ENCODE data around the gene MAP2K1. TPM values are rescaled to one million over a fixed set of nuclear protein-coding genes. Genes with fewer than 3 reads are reported as not detected.
"Not testable (repeated sequence)": the region's sequence is repeated elsewhere in the genome, so short reads cannot be mapped to it uniquely, and the experiment has no call there.

MAP2K1 gene
- total and polyA plus RNA-seq, 3 donors from 2014 or later: 26.1 to 29.6 (median 27.6) TPM

GRCh38 chr15:66454143-66454542 is 67.4 kb downstream of the MAP2K1 start:
- Histone ChIP-seq H3K4me3 (no peak overlapping the region), H3K4me1 (no peaks in the 10 kb centered on the region), H3K27me3 (no peaks in the 10 kb centered on the region), H3K27ac (no peak overlapping the region), H3K9me3 (no peaks in the 10 kb centered on the region), H3K36me3 (ENCODE audit: low read depth, missing control alignments) (no peaks in the 10 kb centered on the region)
- WGBS, 2 donors: 93 to 95% methylated on average over 2 of the region's 2 CpGs
- TF ChIP-seq POLR2A (IDR thresholded peaks at IDR 0.05) (no peak), CTCF (IDR thresholded peaks at IDR 0.05) (no peak)
- DNase-seq: no peak
- intact Hi-C loops (cut with DNase I; ENCODE audit: low total_unique reads): no loop called here

- Histone ChIP-seq H3K4me1 (no peaks in the 10 kb centered on the region), H3K27ac (no peak overlapping the region), H3K4me3 (no peak overlapping the region), H3K27me3 (no peaks in the 10 kb centered on the region), H3K36me3 (ENCODE audit: low read depth, missing control alignments) (no peaks in the 10 kb centered on the region), H3K9me3 (no peaks in the 10 kb centered on the region)
- WGBS, 2 donors: 79 to 98% methylated on average over 3 of the region's 3 CpGs
- no peak for DNase-seq
- intact Hi-C loops (cut with DNase I; ENCODE audit: low total_unique reads): no loop called here
- no peak for TF ChIP-seq CTCF (IDR thresholded peaks at IDR 0.05)
- TF ChIP-seq POLR2A (IDR thresholded peaks at IDR 0.05): no peak
These were observed 69.5 kb downstream of the MAP2K1 start for GRCh38 chr15:66456211-66456610.

- Histone ChIP-seq H3K36me3 (ENCODE audit: low read depth, missing control alignments) (no peaks in the 10 kb centered on the region), H3K9me3 (no peaks in the 10 kb centered on the region), H3K4me3 (no peak overlapping the region), H3K27ac (no peak overlapping the region), H3K27me3 (no peaks in the 10 kb centered on the region), H3K4me1 (no peaks in the 10 kb centered on the region)
- intact Hi-C loops (cut with DNase I; ENCODE audit: low total_unique reads): no loop called here
- no peak for DNase-seq
- WGBS, 2 donors: 91 to 93% methylated on average over 3 of the region's 3 CpGs
- no peak for TF ChIP-seq CTCF (IDR thresholded peaks at IDR 0.05)
These were observed 73.3 kb downstream of the MAP2K1 start for GRCh38 chr15:66459818-66460615.

- H3K9me3 ChIP-seq; H3K4me3 ChIP-seq; H3K27me3 ChIP-seq; H3K36me3 ChIP-seq (ENCODE audit: low read depth, missing control alignments); intact Hi-C loops (cut with DNase I; ENCODE audit: low total_unique reads); H3K4me1 ChIP-seq; DNase-seq; H3K27ac ChIP-seq: not testable (repeated sequence)
- WGBS, 2 donors: 97 to 98% methylated on average over 6 of the region's 6 CpGs
These were observed 74.6 kb downstream of the MAP2K1 start for GRCh38 chr15:66461294-66461693.

GRCh38 chr15:66461917-66462316 is 75.2 kb downstream of the MAP2K1 start:
- 98 to 100% methylated on average over 2 of the region's 2 CpGs for WGBS, 2 donors
- Histone ChIP-seq H3K27me3 (no peaks in the 10 kb centered on the region), H3K27ac (no peak overlapping the region), H3K9me3 (no peaks in the 10 kb centered on the region), H3K4me1 (no peaks in the 10 kb centered on the region), H3K4me3 (no peak overlapping the region), H3K36me3 (ENCODE audit: low read depth, missing control alignments) (no peaks in the 10 kb centered on the region)
- intact Hi-C loops (cut with DNase I; ENCODE audit: low total_unique reads): no loop called here
- TF ChIP-seq CTCF (IDR thresholded peaks at IDR 0.05) (no peak), POLR2A (IDR thresholded peaks at IDR 0.05) (no peak)
- no peak for DNase-seq
